Panc1 (cell line): ENCODE measurements around the gene NXPE3. TPM values are rescaled to one million over a fixed set of nuclear protein-coding genes. Genes with fewer than 3 reads are reported as not detected.

Source experiments
- ATAC-seq: fragments of 200-7000 bp; cut with Tn5 transposase; 2 replicates; pipeline ENCODE4 v1.9.1; 2020; ENCODE audit warnings: mild to moderate bottlenecking, moderate library complexity
- BruUV-seq: library from RNA; stranded (reverse); fragments of 400-500 nt; replicated peaks from 2 replicates; lab custom pipeline; 2021; lab: Mats Ljungman, UMichigan
- CTCF ChIA-PET: fragments of 300-600 bp; sonication (Branson Sonifier 250); formaldehyde crosslinking; loops from one replicate; lab custom pipeline; 2022; ENCODE audit warnings: antibody characterized with exemption; lab: Charles Lee
- POLR2A ChIA-PET: fragments of 300-600 bp; sonication (Branson Sonifier 250); formaldehyde crosslinking; loops from one replicate; lab custom pipeline; 2022; ENCODE audit warnings: antibody characterized with exemption; lab: Charles Lee
- DNase-seq: peaks from one replicate; pipeline ENCODE4 v3.0.0-alpha.2; 2010; ENCODE audit warnings: low read depth, low spot score
- H3K27ac ChIP-seq: 2 replicates; pipeline ENCODE4 v1.5.1; 2011; ENCODE audit warnings: mild to moderate bottlenecking, low read length, inconsistent platforms
- H3K27me3 ChIP-seq: fragments of 200-500 bp; sonication (Bioruptor generic); 2 replicates; pipeline ENCODE4 v1.6.0; 2014; ENCODE audit warnings: low read length, inconsistent platforms; ENCODE audit not compliant: control insufficient read depth, insufficient read depth
- H3K36me3 ChIP-seq: fragments of 200-500 bp; sonication (Bioruptor generic); 2 replicates; pipeline ENCODE4 v1.5.1; 2014; ENCODE audit warnings: inconsistent platforms, mild to moderate bottlenecking, low read length, moderate library complexity; ENCODE audit not compliant: control insufficient read depth, insufficient read depth
- H3K4me1 ChIP-seq: 2 replicates; pipeline ENCODE4 v1.5.1; 2011; ENCODE audit warnings: inconsistent platforms, mild to moderate bottlenecking, low read length, moderate library complexity; ENCODE audit not compliant: control insufficient read depth, insufficient read depth
- H3K4me3 ChIP-seq, 2 experiments: 2 replicates each; pipeline ENCODE4 v1.5.1; 2011 to 2012; ENCODE audit warnings: low read depth in 2 of 2, low read length in 2 of 2, mild to moderate bottlenecking in 2 of 2, inconsistent platforms in 1 of 2, moderate library complexity in 1 of 2
- H3K9me3 ChIP-seq: fragments of 200-500 bp; sonication (Bioruptor generic); 2 replicates; pipeline ENCODE4 v1.5.1; 2014; ENCODE audit warnings: low read depth, mild to moderate bottlenecking, inconsistent platforms, low read length, moderate library complexity; ENCODE audit not compliant: control insufficient read depth, insufficient read depth
- POLR2AphosphoS5 ChIP-seq: IDR thresholded peaks from 2 replicates; pipeline ENCODE4 v1.6.1; 2012; ENCODE audit warnings: mild to moderate bottlenecking, low read depth, low read length, moderate library complexity
- SIN3A ChIP-seq: IDR thresholded peaks from 2 replicates; pipeline ENCODE4 v1.6.1; 2012; ENCODE audit warnings: low read depth, mild to moderate bottlenecking, low read length, moderate library complexity, borderline replicate concordance; ENCODE audit not compliant: insufficient read depth
- TCF7L2 ChIP-seq: IDR thresholded peaks from 2 replicates; pipeline ENCODE4 v1.6.1; 2011; ENCODE audit warnings: mild to moderate bottlenecking, low read depth, low read length, inconsistent platforms
- in situ Hi-C: cut with HindIII; loops from 2 replicates; pipeline ENCODE4 v1.10.0; 2016; ENCODE audit warnings: low sequenced_read_pairs, low pct_unique_long_range_greater_than_20kb
- intact Hi-C: fragments of 100-400 bp; cut with micrococcal nuclease; formaldehyde crosslinking; loops from one replicate; pipeline ENCODE4 v1.10.0; 2022; ENCODE audit not compliant: unreplicated experiment
- total RNA-seq: library from RNA; stranded (reverse); gene quantifications from one replicate; pipeline ENCODE4 v1.2.1, GENCODE V29; 2021; ENCODE audit not compliant: unreplicated experiment
- TF ChIP-seq, protein P1 (sequence below), 2 experiments: IDR thresholded peaks; 2 replicates each; pipeline ENCODE4 v1.6.1; 2011 to 2012; ENCODE audit warnings: low read depth in 2 of 2, control low read depth in 1 of 2, low read length in 1 of 2, mild to moderate bottlenecking in 1 of 2, moderate library complexity in 1 of 2; ENCODE audit not compliant: insufficient read depth in 1 of 2
- TF ChIP-seq, protein P2 (sequence below): fragments of 450-650 bp; IDR thresholded peaks from 2 replicates; pipeline ENCODE4 v1.5.1; 2017; ENCODE audit warnings: mild to moderate bottlenecking

Gene NXPE3
- total RNA-seq, 1 experiment from 2014 or later = 30.4 TPM

- ChIA-PET CTCF (no interaction called here), POLR2A (interaction anchor here (0.5 kb wide), 1 partner anchor 134 kb away, joined by 6 read pairs; no protein-coding TSS in a partner anchor)
- H3K4me3 ChIP-seq = peak overlapping the region; percentile 70 to 76
- ATAC-seq (peak; percentile 66; the same call in 1 of the 2 replicates), DNase-seq (peak; percentile 22)
- H3K27ac ChIP-seq = peak overlapping the region; percentile 91
- TF ChIP-seq, protein P1, sequence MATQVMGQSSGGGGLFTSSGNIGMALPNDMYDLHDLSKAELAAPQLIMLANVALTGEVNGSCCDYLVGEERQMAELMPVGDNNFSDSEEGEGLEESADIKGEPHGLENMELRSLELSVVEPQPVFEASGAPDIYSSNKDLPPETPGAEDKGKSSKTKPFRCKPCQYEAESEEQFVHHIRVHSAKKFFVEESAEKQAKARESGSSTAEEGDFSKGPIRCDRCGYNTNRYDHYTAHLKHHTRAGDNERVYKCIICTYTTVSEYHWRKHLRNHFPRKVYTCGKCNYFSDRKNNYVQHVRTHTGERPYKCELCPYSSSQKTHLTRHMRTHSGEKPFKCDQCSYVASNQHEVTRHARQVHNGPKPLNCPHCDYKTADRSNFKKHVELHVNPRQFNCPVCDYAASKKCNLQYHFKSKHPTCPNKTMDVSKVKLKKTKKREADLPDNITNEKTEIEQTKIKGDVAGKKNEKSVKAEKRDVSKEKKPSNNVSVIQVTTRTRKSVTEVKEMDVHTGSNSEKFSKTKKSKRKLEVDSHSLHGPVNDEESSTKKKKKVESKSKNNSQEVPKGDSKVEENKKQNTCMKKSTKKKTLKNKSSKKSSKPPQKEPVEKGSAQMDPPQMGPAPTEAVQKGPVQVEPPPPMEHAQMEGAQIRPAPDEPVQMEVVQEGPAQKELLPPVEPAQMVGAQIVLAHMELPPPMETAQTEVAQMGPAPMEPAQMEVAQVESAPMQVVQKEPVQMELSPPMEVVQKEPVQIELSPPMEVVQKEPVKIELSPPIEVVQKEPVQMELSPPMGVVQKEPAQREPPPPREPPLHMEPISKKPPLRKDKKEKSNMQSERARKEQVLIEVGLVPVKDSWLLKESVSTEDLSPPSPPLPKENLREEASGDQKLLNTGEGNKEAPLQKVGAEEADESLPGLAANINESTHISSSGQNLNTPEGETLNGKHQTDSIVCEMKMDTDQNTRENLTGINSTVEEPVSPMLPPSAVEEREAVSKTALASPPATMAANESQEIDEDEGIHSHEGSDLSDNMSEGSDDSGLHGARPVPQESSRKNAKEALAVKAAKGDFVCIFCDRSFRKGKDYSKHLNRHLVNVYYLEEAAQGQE (IDR thresholded peaks at IDR 0.05; ENCODE audit: insufficient read depth in 1 of 2, low read depth in 2 of 2, low read length in 1 of 2) = no peak
- TF ChIP-seq, protein P2, sequence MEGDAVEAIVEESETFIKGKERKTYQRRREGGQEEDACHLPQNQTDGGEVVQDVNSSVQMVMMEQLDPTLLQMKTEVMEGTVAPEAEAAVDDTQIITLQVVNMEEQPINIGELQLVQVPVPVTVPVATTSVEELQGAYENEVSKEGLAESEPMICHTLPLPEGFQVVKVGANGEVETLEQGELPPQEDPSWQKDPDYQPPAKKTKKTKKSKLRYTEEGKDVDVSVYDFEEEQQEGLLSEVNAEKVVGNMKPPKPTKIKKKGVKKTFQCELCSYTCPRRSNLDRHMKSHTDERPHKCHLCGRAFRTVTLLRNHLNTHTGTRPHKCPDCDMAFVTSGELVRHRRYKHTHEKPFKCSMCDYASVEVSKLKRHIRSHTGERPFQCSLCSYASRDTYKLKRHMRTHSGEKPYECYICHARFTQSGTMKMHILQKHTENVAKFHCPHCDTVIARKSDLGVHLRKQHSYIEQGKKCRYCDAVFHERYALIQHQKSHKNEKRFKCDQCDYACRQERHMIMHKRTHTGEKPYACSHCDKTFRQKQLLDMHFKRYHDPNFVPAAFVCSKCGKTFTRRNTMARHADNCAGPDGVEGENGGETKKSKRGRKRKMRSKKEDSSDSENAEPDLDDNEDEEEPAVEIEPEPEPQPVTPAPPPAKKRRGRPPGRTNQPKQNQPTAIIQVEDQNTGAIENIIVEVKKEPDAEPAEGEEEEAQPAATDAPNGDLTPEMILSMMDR = no peak
- TF ChIP-seq TCF7L2 = no peak
- TF ChIP-seq SIN3A = no peak
- no peak for TF ChIP-seq POLR2AphosphoS5
- intact Hi-C loops = no loop called here
- H3K4me1 ChIP-seq = peaks cover 23% of the 10 kb centered on the region
- H3K36me3 ChIP-seq = 0 out of 2 replicates have a peak, but pooled peaks cover 3% of the 10 kb centered on the region
- in situ Hi-C loops = no loop called here
- BruUV-seq = no TSS peak
- H3K9me3 ChIP-seq = no peaks in the 10 kb centered on the region
- no peaks in the 10 kb centered on the region for H3K27me3 ChIP-seq
Measured at GRCh38 chr3:101779822-101780381, 891 bp downstream of the NXPE3 start.

- ChIA-PET POLR2A (no interaction called here), CTCF (interaction anchor here (0.7 kb wide), 1 partner anchor 27 kb away, joined by 3 read pairs; no protein-coding TSS in a partner anchor)
- no peaks in the 10 kb centered on the region for H3K27me3 ChIP-seq
- BruUV-seq = TSS peak; percentile 69
- in situ Hi-C loops = no loop called here
- intact Hi-C loops = no loop called here
- TF ChIP-seq TCF7L2 = no peak
- H3K4me3 ChIP-seq = peak overlapping the region; percentile 70 to 76
- H3K36me3 ChIP-seq = 0 out of 2 replicates have a peak, but pooled peaks cover 3% of the 10 kb centered on the region
- DNase-seq (peak; percentile 33), ATAC-seq (no peak)
- no peaks in the 10 kb centered on the region for H3K9me3 ChIP-seq
- H3K4me1 ChIP-seq = peaks cover 23% of the 10 kb centered on the region
- H3K27ac ChIP-seq = peak overlapping the region; percentile 91
Measured at GRCh38 chr3:101780661-101781060, 1.6 kb downstream of the NXPE3 start.

DNA sequence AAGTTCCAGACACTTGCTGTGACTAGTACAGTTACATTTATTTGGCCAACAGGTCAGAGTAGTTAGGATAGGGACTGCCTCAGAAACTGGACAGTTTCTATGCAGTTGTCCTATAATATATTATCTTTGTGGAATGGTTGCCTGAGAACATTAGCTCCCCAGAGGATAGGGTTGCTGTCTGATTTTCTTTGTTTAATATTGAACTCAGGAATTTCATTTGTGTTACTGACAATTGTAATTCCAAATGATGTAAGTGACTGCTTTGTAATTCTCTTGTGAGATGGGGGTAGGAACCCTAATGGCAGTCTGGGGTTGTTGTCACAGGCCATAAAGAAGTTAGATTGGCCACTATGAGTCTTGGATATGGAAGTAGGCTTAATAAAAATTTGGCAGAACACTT, 2.2 kb downstream of the NXPE3 start:
- no TSS peak for BruUV-seq
- Histone ChIP-seq H3K27ac (peak overlapping the region; percentile 91), H3K27me3 (no peaks in the 10 kb centered on the region), H3K4me3 (peak overlapping the region; percentile 70 to 76; a peak in 3 of 4 replicates), H3K9me3 (no peaks in the 10 kb centered on the region), H3K36me3 (0 out of 2 replicates have a peak, but pooled peaks cover 3% of the 10 kb centered on the region), H3K4me1 (peaks cover 23% of the 10 kb centered on the region)
- TF ChIP-seq, protein P2 = no peak
- TF ChIP-seq TCF7L2 (no peak), SIN3A (no peak)
- ChIA-PET POLR2A (no interaction called here), CTCF (interaction anchor here (0.7 kb wide), 1 partner anchor 27 kb away, joined by 3 read pairs; no protein-coding TSS in a partner anchor)
- intact Hi-C loops (no loop called here), in situ Hi-C loops (no loop called here)
- DNase-seq (no peak), ATAC-seq (no peak)
